ENCODE data around the gene RPS2.

RPS2 gene

GRCh38 chr16:1961651-1962067 lies 3.0 kb downstream of the RPS2 start:
- peaks cover 26% of the 10 kb centered on the region for H3K36me3 ChIP-seq (replicated peaks; ENCODE audit: low read depth, low read length)
- H3K79me2 ChIP-seq (ENCODE audit: low read length): peaks cover 71% of the 10 kb centered on the region
- H4K20me1 ChIP-seq (ENCODE audit: insufficient read depth, low read length): peaks cover 32% of the 10 kb centered on the region
- peak overlapping the region; percentile 36 for H3K4me3 ChIP-seq (ENCODE audit: low read length)
- no peak overlapping the region for H3K9ac ChIP-seq (ENCODE audit: low read length)
- H2AFZ ChIP-seq (ENCODE audit: low read depth, low read length): no peak overlapping the region
- peak overlapping the region; percentile 85 for H3K4me2 ChIP-seq (ENCODE audit: low read length)
- TF ChIP-seq CTCF (IDR thresholded peaks at IDR 0.05; ENCODE audit: low read depth, low read length): no peak
- TF ChIP-seq EZH2phosphoT487 (IDR thresholded peaks at IDR 0.05; ENCODE audit: low read depth): no peak
- H3K9me3 ChIP-seq (ENCODE audit: insufficient read depth, low read length): no peaks in the 10 kb centered on the region
- H3K4me1 ChIP-seq (ENCODE audit: low read length): peaks cover 39% of the 10 kb centered on the region
- H3K27me3 ChIP-seq (ENCODE audit: low read depth, low read length): no peaks in the 10 kb centered on the region
- H3K27ac ChIP-seq (ENCODE audit: low read length): peak overlapping the region; percentile 62; the same call in 1 of the 2 replicates

- Histone ChIP-seq H3K9me3 (ENCODE audit: insufficient read depth, low read length) (no peaks in the 10 kb centered on the region), H4K20me1 (ENCODE audit: insufficient read depth, low read length) (peaks cover 32% of the 10 kb centered on the region), H3K27me3 (ENCODE audit: low read depth, low read length) (no peaks in the 10 kb centered on the region), H3K4me3 (ENCODE audit: low read length) (peak overlapping the region; percentile 89), H3K27ac (ENCODE audit: low read length) (peak overlapping the region; percentile 62), H3K79me2 (ENCODE audit: low read length) (peaks cover 63% of the 10 kb centered on the region), H2AFZ (ENCODE audit: low read depth, low read length) (no peak overlapping the region), H3K4me2 (ENCODE audit: low read length) (peak overlapping the region; percentile 68), H3K9ac (ENCODE audit: low read length) (peak overlapping the region; percentile 90), H3K4me1 (ENCODE audit: low read length) (peaks cover 38% of the 10 kb centered on the region), H3K36me3 (replicated peaks; ENCODE audit: low read depth, low read length) (peaks cover 24% of the 10 kb centered on the region)
- TF ChIP-seq EZH2phosphoT487 (IDR thresholded peaks at IDR 0.05; ENCODE audit: low read depth) (no peak), CTCF (IDR thresholded peaks at IDR 0.05; ENCODE audit: low read depth, low read length) (no peak)
Measured at GRCh38 chr16:1960665-1961630, 3.7 kb downstream of the RPS2 start.

GRCh38 chr16:1959269-1960039 lies 5.2 kb downstream of the RPS2 start, which contains the start of gene NDUFB10:
Gene NDUFB10, plus strand, starts transcription at chr16:1959538. Its CDS starts 87 bp downstream, at chr16:1959625.
- Histone ChIP-seq H3K4me1 (ENCODE audit: low read length) (peaks cover 34% of the 10 kb centered on the region), H3K36me3 (replicated peaks; ENCODE audit: low read depth, low read length) (peaks cover 24% of the 10 kb centered on the region), H3K4me3 (ENCODE audit: low read length) (peak within 1 kb of the TSS; percentile 89), H3K79me2 (ENCODE audit: low read length) (peaks cover 48% of the 10 kb centered on the region), H3K27me3 (ENCODE audit: low read depth, low read length) (no peaks in the 10 kb centered on the region), H4K20me1 (ENCODE audit: insufficient read depth, low read length) (peaks cover 32% of the 10 kb centered on the region), H3K9me3 (ENCODE audit: insufficient read depth, low read length) (no peaks in the 10 kb centered on the region), H2AFZ (ENCODE audit: low read depth, low read length) (peak within 1 kb of the TSS; percentile 89; the same call in 1 of the 2 replicates), H3K27ac (ENCODE audit: low read length) (peak within 1 kb of the TSS; percentile 62), H3K9ac (ENCODE audit: low read length) (peak within 1 kb of the TSS; percentile 90), H3K4me2 (ENCODE audit: low read length) (peak within 1 kb of the TSS; percentile 84)
- TF ChIP-seq EZH2phosphoT487 (IDR thresholded peaks at IDR 0.05; ENCODE audit: low read depth) (no peak), CTCF (IDR thresholded peaks at IDR 0.05; ENCODE audit: low read depth, low read length) (peak; percentile 79)
